SIG-M5 treated with dmso at 0.1 percent for 504 hours (cell line): Measurements from ENCODE around the gene C20orf204.
"Not testable (repeated sequence)": the region's sequence is repeated elsewhere in the genome, so short reads cannot be mapped to it uniquely, and the experiment has no call there.

Experiments used
- DNase-seq: peaks from one replicate; lab custom pipeline; 2025; ENCODE audit not compliant: unreplicated experiment; lab: John Stamatoyannopoulos, UW

The C20orf204 gene, protein sequence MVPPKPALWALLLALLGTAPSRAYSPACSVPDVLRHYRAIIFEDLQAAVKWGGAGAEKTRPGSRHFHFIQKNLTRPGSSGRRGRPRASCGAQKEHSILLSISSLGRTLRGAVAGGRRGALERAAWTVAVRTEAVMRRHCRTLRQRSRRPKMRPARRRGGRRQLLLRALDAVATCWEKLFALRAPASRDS

GRCh38 chr20:64035933-64036345 is at the start of gene C20orf204:
TSS of gene C20orf204 (plus strand) at chr20:64036182. CDS start at chr20:64036324, 142 bp downstream.
- no peak for DNase-seq

DNA sequence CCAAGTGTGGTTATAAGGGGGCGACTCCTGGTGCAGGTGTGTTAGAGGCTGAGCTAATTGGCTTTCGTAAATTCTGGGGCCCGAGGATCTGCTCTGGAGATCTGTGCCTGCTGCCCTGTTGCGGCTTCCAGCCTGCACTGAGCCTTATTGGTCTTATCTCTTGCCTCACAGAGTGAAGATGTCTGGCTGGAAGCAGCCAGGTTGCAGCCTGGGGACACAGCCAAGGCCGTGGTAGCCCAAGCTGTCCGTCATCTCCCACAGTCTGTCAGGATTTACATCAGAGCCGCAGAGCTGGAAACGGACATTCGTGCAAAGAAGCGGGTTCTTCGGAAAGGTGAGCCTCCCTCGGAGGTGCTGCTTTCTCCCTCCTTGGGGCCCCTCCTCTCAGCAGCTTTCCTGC is 35.1 kb upstream of the C20orf204 start:
- DNase-seq, result no peak

DNA sequence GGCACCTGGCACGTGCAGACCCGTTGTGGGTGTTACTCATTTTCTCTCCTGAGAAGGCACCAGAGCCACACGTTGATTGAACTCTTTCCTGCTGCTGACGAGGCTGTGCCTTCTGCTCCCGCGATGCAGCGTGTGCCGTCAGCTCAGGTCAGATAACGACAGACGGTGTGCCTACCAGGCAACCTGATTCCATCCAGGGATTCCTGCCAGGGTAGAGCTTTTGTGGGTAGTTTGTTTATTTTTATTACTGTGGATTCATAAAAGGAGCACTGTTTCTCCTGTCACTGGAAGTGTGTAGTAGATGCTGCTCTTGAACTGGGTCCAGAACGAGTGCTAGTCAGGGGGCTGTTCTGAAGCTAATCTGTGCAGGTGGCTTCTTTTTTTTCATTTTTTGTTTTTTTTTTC is 34.4 kb upstream of the C20orf204 start:
- DNase-seq, result no peak

GRCh38 chr20:64003960-64004725 is 31.8 kb upstream of the C20orf204 start:
- DNase-seq, result no peak

GRCh38 chr20:64005394-64005793 is 30.6 kb upstream of the C20orf204 start:
- DNase-seq, result no peak

- DNase-seq, result no peak
Observed at GRCh38 chr20:64006490-64006889, 29.5 kb upstream of the C20orf204 start.

DNA sequence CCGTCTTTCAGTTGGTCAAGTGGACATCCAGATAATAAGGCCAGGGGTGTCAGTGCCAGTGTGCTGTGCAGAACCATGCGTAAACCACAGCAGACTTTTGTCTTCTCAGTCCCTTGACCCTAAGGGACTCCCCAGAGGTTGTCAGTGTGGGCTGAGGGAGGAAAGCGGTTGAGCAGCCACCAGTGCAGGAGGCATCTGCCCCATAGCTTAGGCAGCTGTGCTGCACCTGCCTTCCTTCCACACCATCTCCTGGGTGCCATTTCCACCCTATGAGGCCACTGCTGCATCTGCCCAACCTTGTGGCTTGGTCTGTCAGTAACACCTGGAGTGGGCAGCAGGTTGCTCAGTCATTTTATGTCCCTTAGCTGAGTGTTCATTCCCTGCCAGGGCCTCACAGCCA is 29.1 kb upstream of the C20orf204 start:
- DNase-seq, result no peak

GRCh38 chr20:64009811-64010387 is 26.1 kb upstream of the C20orf204 start:
- DNase-seq, result no peak

- peak; percentile 40 for DNase-seq
Observed at GRCh38 chr20:64010711-64011237, 25.2 kb upstream of the C20orf204 start.

DNA sequence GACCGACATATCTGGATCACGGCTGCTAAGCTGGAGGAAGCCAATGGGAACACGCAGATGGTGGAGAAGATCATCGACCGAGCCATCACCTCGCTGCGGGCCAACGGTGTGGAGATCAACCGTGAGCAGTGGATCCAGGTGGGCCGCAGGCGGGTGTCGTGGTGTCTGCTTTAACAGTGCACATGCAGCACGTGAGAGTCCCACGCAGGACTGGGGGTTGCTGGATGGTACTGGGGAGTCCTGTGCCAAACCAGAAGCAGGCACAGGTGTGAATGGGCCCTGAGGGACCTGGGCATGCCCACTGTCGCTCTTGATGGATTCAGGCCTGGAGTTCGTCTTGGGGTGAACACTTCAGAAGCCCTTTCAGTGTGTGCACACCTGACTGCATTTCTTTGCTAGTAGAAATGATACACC is 24.6 kb upstream of the C20orf204 start:
- no peak for DNase-seq

DNA sequence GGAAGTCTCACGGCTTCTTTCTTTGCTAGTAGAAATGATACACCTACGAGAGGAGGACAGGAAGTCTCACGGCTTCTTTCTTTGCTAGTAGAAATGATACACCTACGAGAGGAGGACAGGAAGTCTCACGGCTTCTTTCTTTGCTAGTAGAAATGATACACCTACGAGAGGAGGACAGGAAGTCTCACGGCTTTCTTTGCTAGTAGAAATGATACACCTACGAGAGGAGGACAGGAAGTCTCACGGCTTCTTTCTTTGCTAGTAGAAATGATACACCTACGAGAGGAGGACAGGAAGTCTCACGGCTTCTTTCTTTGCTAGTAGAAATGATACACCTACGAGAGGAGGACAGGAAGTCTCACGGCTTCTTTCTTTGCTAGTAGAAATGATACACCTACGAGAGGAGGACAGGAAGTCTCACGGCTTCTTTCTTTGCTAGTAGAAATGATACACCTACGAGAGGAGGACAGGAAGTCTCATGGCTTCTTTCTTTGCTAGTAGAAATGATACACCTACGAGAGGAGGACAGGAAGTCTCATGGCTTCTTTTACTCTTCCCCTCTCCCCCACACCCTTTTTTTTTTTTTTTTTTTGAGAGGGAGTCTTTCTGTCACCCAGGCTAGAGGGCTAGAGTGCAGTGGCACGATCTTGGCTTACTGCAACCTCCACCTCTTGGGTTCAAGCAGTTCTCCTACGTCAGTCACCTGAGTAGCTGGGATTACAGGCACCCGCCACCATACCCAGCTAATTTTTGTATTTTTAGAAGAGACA is 23.4 kb upstream of the C20orf204 start:
- not testable (repeated sequence) for DNase-seq

GRCh38 chr20:64015635-64016034 is 20.3 kb upstream of the C20orf204 start:
- no peak for DNase-seq

DNA sequence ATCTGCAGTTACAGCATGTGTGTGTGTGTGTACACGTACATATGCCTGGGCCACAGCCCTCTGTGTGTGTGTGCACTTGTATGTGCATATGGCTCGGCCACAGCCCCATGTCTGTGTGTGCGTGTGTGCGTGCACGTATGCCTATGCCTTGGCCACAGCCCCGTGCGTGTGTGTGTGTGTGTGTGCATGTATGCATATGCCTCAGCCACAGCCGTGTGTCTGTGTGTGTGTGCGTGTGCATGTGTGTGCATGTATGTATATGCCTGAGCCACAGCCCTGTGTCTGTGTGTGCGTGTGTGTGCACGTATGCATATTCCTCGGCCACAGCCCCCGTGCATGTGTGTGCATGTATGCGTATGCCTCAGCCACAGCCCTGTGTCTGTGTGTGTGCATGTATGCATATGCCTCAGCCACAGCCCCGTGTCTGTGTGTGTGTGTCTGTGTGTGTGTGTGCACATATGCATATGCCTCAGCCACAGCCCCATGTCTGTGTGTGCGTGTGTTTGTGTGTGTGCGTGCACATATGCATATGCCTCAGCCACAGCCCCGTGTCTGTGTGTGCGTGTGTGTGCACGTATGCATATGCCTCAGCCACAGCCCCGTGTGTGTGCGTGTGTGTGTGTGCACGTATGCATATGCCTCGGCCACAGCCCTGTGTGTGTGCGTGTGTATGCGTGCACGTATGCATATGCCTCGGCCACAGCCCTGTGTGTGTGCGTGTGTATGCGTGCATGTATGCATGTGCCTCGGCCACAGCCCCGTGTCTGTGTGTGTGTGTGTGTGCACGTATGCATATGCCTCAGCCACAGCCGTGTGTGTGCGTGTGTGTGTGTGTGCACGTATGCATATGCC is 14.6 kb upstream of the C20orf204 start:
- DNase-seq, result no peak

DNA sequence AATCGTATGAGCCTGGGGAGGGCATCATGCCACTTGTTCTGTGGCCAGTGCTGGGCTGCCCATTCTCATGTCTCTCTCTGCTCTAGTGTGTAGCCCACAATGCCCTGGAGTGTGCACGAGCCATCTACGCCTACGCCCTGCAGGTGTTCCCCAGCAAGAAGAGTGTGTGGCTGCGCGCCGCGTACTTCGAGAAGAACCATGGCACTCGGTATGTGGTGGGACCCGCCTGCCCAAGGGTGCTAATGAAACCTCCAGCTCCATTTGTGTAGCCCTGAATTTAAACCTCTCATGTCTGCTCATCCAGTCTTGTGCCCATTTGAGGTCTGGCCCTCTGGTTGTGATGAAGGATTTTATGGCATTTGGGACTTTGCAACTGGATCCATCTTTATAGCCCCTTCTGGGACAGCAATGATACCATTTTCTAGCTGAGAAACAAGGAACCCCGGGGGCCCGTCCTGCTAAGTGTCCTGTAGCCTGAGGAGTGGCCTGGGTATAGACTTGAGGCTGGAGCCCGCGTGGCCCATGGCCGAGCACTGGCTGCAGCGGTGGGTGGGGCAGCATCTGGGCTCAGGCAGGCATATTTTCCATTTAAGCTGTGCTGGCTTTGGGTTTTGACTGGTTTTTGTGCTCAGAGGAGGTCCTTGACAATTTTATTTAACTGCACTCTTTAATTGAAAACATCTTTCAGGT is 13.2 kb upstream of the C20orf204 start:
- no peak for DNase-seq

DNA sequence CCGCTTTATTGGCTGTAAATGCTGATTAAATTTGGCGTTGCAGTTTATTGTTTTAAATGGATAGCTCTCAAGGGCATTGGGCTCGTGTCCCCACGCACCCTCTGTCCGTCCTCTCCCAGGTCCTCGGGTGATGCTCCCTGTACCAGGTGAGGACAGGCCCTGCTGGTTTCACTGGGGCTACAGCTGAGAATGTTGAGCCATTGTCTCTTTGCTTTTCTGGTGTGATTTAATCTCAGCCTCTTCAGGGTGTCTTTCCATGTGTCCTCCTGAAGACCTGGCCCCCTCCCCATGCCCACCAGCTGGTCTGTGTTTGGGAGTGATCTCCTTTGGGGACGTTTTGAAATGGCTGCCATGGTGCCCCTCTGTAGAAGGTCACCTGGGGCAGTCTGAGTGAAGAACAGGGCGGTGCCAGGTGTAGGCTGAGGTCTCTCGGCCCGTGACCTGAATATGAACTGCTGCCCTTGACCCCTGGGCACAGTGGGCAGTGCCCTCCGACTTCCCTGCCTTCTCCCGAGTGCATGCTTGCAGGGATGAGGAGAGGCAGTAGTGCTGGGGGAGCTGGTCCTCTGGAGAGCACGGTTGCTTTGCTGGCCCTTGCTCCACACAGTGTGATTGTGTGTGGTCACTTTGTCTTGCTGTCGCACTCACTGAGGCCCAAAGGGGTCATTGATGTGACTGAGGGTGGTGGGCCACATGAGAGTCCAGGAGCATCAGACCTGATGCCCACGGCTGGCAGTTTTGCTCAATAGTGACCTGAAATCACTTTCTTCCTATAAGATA is 12.4 kb upstream of the C20orf204 start:
- no peak for DNase-seq

GRCh38 chr20:64024141-64024990 is 11.6 kb upstream of the C20orf204 start:
- DNase-seq, result no peak

GRCh38 chr20:64025101-64025825 is 10.7 kb upstream of the C20orf204 start:
- no peak for DNase-seq
